K562 (cell line): Measurements from ENCODE around the gene KCNN4. TPM values are rescaled to one million over a fixed set of nuclear protein-coding genes. Genes with fewer than 3 reads are reported as not detected.

Experiments used
- ATF1 ChIP-seq, 2 experiments: fragments of 450-650 bp in 1 of 2; IDR thresholded peaks; 2 replicates each; pipeline ENCODE4 v1.6.1; 2016; ENCODE audit warnings: missing compliant biosample characterization in 1 of 2, missing genetic modification characterization in 1 of 2
- ATF2 ChIP-seq: sonication (generic); formaldehyde crosslinking; IDR thresholded peaks from 2 replicates; pipeline ENCODE4 v1.8.1; 2022; ENCODE audit warnings: missing genetic modification reagents
- BCOR ChIP-seq: fragments of 450-650 bp; IDR thresholded peaks from 2 replicates; pipeline ENCODE4 v1.6.1; 2016
- CBFB ChIP-seq: sonication (generic); formaldehyde crosslinking; IDR thresholded peaks from 2 replicates; pipeline ENCODE4 v1.4.0; 2020; ENCODE audit warnings: mild to moderate bottlenecking, missing genetic modification reagents
- FOS ChIP-seq: IDR thresholded peaks from 3 replicates; pipeline ENCODE4 v1.6.1; 2011; ENCODE audit not compliant: insufficient read length; ENCODE audit errors: extremely low read depth
- FOXM1 ChIP-seq, 2 experiments: fragments of 450-650 bp in 1 of 2; sonication (generic) in 1 of 2; formaldehyde crosslinking in 1 of 2; IDR thresholded peaks; 2 replicates each; pipeline versions ENCODE4 v1.6.1 to v1.9.0; 2017 to 2022; ENCODE audit warnings: low read depth in 2 of 2, mild to moderate bottlenecking in 2 of 2, missing genetic modification reagents in 1 of 2, moderate library complexity in 1 of 2
- HMG20A ChIP-seq: fragments of 450-650 bp; formaldehyde crosslinking; conservative IDR thresholded peaks from 2 replicates; pipeline ENCODE4 v1.4.0; 2020; ENCODE audit warnings: mild to moderate bottlenecking, mixed read lengths
- KDM1A ChIP-seq, 2 experiments: fragments of 450-650 bp; IDR thresholded peaks; 2 replicates each; pipeline ENCODE4 v1.6.1; 2016; ENCODE audit warnings: mild to moderate bottlenecking in 2 of 2
- MCM7 ChIP-seq, 2 experiments: fragments of 450-650 bp; IDR thresholded peaks; 2 replicates each; pipeline ENCODE4 v1.6.1; 2016 to 2018
- MECOM ChIP-seq: fragments of 250-450 bp; sonication (Bioruptor Pico); IDR thresholded peaks from 2 replicates; pipeline ENCODE4 v1.8.0; 2022; ENCODE audit warnings: inconsistent platforms
- NFRKB ChIP-seq: fragments of 450-650 bp; IDR thresholded peaks from 2 replicates; pipeline ENCODE4 v1.6.1; 2016; ENCODE audit warnings: low read depth
- NRF1 ChIP-seq, 2 experiments: fragments of 450-650 bp; IDR thresholded peaks in 1 of 2; conservative IDR thresholded peaks in 1 of 2; 2 replicates each; pipeline ENCODE4 v1.6.1; 2014; ENCODE audit warnings: mild to moderate bottlenecking in 2 of 2
- PHF20 ChIP-seq: fragments of 450-650 bp; IDR thresholded peaks from 2 replicates; pipeline ENCODE4 v1.6.1; 2018; ENCODE audit not compliant: partially characterized antibody
- PML ChIP-seq: IDR thresholded peaks from 2 replicates; pipeline ENCODE4 v1.6.1; 2012; ENCODE audit warnings: low read length, inconsistent platforms
- POLR2H ChIP-seq: IDR thresholded peaks from 2 replicates; pipeline ENCODE4 v1.6.1; 2016; ENCODE audit warnings: missing genetic modification characterization, low read depth, mild to moderate bottlenecking, control low read depth, missing compliant biosample characterization, moderate library complexity
- PURB ChIP-seq: sonication (generic); formaldehyde crosslinking; IDR thresholded peaks from 2 replicates; pipeline ENCODE4 v1.9.0; 2021; ENCODE audit warnings: low read depth, mild to moderate bottlenecking, missing genetic modification reagents
- SRSF3 ChIP-seq: fragments of 200-400 bp; formaldehyde crosslinking; IDR thresholded peaks from 2 replicates; pipeline ENCODE4 v1.6.1; 2016; ENCODE audit warnings: mild to moderate bottlenecking, low read length, moderate library complexity; ENCODE audit not compliant: insufficient read depth
- TAF15 ChIP-seq: fragments of 200-400 bp; formaldehyde crosslinking; IDR thresholded peaks from 2 replicates; pipeline ENCODE4 v1.6.1; 2017; ENCODE audit warnings: mild to moderate bottlenecking, low read depth, low read length, moderate library complexity
- ZNF140 ChIP-seq: fragments of 250-450 bp; sonication (Bioruptor Pico); IDR thresholded peaks from 2 replicates; pipeline ENCODE4 v1.8.0; 2021; ENCODE audit warnings: moderate library complexity, mild to moderate bottlenecking, inconsistent platforms
- ZNF175 ChIP-seq: fragments of 200-800 bp; sonication (Bioruptor generic); IDR thresholded peaks from 2 replicates; pipeline ENCODE4 v1.6.1; 2016; ENCODE audit warnings: low read depth, mild to moderate bottlenecking, missing genetic modification characterization, missing compliant biosample characterization
- ZNF512 ChIP-seq: IDR thresholded peaks from 2 replicates; pipeline ENCODE4 v1.6.1; 2016; ENCODE audit warnings: missing genetic modification characterization, missing compliant biosample characterization
- ZNF639 ChIP-seq, 2 experiments: fragments of 200-800 bp in 1 of 2; sonication (Bioruptor generic) in 1 of 2; sonication (generic) in 1 of 2; formaldehyde crosslinking in 1 of 2; IDR thresholded peaks in 1 of 2; conservative IDR thresholded peaks in 1 of 2; 2 replicates each; pipeline versions ENCODE4 v1.5.0 to v1.6.1; 2016 to 2020; ENCODE audit warnings: missing compliant biosample characterization in 1 of 2, missing genetic modification characterization in 1 of 2, missing genetic modification reagents in 1 of 2
- ZNF655 ChIP-seq: fragments of 250-450 bp; sonication (Bioruptor Pico); IDR thresholded peaks from 2 replicates; pipeline ENCODE4 v1.5.0; 2021
- polyA plus RNA-seq, 8 experiments: library from polyadenylated mRNA; depleted of rRNA in 4 of 8; stranded (reverse) in 5 of 8; unstranded in 3 of 8; fragments of >200 nt; fragmentation: Nextera tagmentation in 2 of 8; fragmentation: Illumina TruSeq in 1 of 8; extraction: Ambion mirVana in 2 of 8; extraction: Trizol in 1 of 8; gene quantifications; 2 replicates each; pipeline versions ENCODE4 v1.2.1 to v1.2.3, GENCODE V29; 2011 to 2014; ENCODE audit warnings: inconsistent platforms in 1 of 8, missing spikeins in 1 of 8
- total RNA-seq, 7 experiments: library from RNA; depleted of rRNA in 6 of 7; stranded (reverse); fragments of >200 nt in 6 of 7; fragmentation: Illumina TruSeq in 2 of 7; extraction: Trizol in 2 of 7; gene quantifications; 2 replicates each; pipeline versions ENCODE4 v1.2.1 to v1.2.3, GENCODE V29; 2011 to 2021; ENCODE audit warnings: low replicate concordance in 1 of 7

KCNN4 gene
- total and polyA plus RNA-seq, 9 of the 15 experiments (the other 6 are each of a cell fraction or from before 2014, with no cell fraction given) = 0.53 to 37.7 (median 25.9) TPM

DNA sequence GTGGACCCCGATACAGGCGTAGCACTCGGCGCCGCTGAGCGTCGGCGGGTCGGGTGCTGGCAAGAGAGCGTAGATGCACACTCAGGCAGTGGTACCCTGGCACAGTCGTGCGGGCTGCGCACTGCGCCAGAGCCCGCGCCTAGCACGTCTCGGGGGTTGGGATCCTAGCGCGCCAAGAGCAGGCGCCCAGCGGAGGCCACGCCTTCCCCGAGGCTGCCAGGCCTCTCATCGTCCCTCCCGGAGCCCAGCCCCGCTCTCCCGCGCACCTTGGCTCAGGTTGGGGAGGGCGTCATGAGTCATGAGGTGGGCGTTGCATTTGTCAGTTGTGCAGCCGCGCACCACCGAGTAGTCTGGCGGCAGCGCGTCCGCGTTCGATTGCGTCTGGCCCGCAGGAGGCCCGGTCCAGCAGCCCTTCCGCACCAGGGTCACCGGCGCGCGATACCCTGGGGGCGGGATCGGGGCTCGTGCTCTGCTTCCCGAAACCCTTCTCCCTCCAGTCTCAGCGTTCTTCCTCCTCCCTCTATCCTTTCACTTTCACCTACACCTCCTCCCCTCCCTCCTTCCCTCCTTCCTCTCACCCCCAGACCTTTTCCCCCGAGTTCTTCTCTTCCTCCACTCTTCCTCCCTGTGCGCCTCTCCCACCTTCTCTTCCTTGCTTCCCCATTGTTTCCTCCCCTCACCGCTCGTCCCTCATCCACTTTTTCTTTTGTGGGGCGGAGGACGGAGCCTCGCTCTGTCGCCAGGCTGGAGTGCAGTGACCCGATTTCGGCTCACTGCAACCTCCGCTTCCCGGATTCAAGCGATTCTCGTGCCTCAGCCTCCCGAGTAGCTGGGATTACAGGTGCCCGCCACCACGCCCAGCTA lies 18.0 kb upstream of the KCNN4 start (continued):
- TF ChIP-seq NFRKB = no peak
- TF ChIP-seq CBFB (CRISPR knock-in tag) = no peak
- peak; percentile 61 to 74 for TF ChIP-seq NRF1 (conservative IDR thresholded peaks at IDR 0.05 in 1 of 2, IDR thresholded peaks at IDR 0.05 in 1 of 2)
- TF ChIP-seq MECOM (CRISPR knock-in tag) = no peak
- TF ChIP-seq ZNF639 (CRISPR knock-in tag; conservative IDR thresholded peaks at IDR 0.05 in 1 of 2, IDR thresholded peaks at IDR 0.05 in 1 of 2) = no peak
- TF ChIP-seq FOS = no peak
- peak; percentile 73 for TF ChIP-seq ZNF512
- no peak for TF ChIP-seq POLR2H
- no peak for TF ChIP-seq MCM7 (IDR thresholded peaks at IDR 0.05)
- TF ChIP-seq SRSF3 = no peak
- 0 out of 4 replicates have a peak, but pooled peaks of 1 of the 2 experiments have one; percentile 7 for TF ChIP-seq KDM1A (IDR thresholded peaks at IDR 0.05)
- TF ChIP-seq PHF20 = no peak
- no peak for TF ChIP-seq ATF2 (CRISPR knock-in tag)
- 0 out of 2 replicates have a peak, but pooled peaks have one; percentile 7 for TF ChIP-seq BCOR
- TF ChIP-seq TAF15 = no peak
- TF ChIP-seq ZNF655 (CRISPR knock-in tag) = no peak
- TF ChIP-seq FOXM1 (IDR thresholded peaks at IDR 0.05; ENCODE audit: low read depth) = no peak
- no peak for TF ChIP-seq FOXM1 (CRISPR knock-in tag; IDR thresholded peaks at IDR 0.05; ENCODE audit: low read depth)
- no peak for TF ChIP-seq ATF1 (CRISPR knock-in tag; IDR thresholded peaks at IDR 0.05)
- no peak for TF ChIP-seq ATF1 (tag; IDR thresholded peaks at IDR 0.05)
- no peak for TF ChIP-seq PURB
- no peak for TF ChIP-seq HMG20A (CRISPR knock-in tag)
- no peak for TF ChIP-seq ZNF140
- no peak for TF ChIP-seq ZNF175 (CRISPR knock-in tag)
- no peak for TF ChIP-seq PML
